Stimulated activated CD8-positive, alpha-beta memory T cell treated with anti-CD3 and anti-CD28 coated beads, Interleukin-7, amount 100 ng/mL, for 24 hours (primary cell): ENCODE measurements around the gene SCIN.
"Not testable (repeated sequence)": the region's sequence is repeated elsewhere in the genome, so short reads cannot be mapped to it uniquely, and the experiment has no call there.

Experiments
- DNase-seq: peaks from one replicate; pipeline ENCODE4 v3.0.0-alpha.2; 2020; ENCODE audit warnings: low read depth

The SCIN gene

DNA sequence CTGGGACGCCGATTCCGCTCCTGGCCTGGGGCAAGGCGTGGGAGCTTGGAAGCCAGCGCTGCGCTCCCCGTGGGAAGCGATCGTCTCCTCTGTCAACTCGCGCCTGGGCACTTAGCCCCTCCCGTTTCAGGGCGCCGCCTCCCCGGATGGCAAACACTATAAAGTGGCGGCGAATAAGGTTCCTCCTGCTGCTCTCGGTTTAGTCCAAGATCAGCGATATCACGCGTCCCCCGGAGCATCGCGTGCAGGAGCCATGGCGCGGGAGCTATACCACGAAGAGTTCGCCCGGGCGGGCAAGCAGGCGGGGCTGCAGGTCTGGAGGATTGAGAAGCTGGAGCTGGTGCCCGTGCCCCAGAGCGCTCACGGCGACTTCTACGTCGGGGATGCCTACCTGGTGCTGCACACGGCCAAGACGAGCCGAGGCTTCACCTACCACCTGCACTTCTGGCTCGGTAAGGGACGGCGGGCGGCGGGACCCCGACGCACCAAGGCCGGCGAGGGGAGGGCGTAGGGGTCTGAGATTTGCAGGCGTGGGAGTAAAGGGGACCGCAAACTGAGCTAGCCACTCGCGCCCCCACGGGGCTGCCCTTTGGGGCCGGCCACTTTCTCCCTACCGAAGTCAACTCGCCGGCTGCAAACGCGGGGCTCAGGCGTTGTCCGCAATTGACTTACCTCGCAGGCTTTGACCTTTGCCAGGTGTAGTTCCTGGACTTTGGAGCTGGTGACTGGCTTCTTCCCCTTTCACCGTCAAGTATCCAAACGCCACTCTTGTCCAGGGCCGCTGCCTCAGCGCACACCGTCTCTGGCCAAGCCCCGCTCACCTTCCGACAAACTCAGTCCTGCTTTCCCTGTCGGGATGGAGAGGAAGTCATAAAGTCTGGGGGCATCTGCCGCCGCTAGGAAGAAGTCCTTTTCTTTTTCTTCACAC lies at the start of gene SCIN:
TSS of gene SCIN (plus strand) at position 187 of the 928 bp plus-strand sequence. CDS start at position 254, 67 bp downstream.
- DNase-seq = no peak

DNA sequence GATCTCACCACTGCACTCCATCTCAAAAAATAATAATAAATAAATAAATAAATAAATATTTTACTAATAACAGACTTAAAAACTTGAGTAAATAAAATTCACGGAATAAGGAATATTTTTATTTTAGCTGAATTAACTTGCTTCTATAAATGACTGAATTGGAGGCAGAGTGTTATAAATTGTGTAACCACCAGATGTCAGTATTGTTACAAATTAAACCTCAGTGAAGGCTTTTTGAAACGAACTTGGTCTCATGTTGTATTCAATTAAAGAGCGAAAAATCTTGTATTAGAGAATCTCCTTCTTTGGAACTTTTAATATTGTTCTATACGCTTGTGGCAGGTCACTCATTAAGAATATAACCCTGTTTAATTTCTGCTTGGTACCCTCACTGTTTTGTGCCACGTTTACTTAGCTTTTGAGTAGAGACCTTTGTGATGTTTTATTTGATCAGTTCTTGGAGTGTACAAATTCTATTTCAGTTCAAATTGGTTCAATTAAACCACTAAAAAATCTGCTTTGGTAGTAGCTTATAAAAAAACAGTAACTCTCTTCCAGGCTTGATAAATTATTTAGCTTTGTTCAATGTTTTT lies 45.6 kb upstream of the SCIN start:
- no peak for DNase-seq

DNA sequence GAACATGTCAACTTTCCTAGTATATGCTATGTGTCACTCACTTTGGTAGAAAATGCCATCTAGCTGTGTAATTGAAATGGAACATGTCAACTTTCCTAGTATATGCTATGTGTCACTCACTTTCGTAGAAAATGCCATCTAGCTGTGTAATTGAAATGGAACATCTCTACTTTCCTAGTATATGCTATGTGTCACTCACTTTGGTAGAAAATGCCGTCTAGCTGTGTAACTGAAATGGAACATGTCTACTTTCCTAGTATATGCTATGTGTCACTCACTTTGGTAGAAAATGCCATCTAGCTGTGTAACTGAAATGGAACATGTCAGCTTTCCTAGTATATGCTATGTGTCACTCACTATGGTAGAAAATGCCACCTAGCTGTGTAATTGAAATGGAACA lies 43.8 kb upstream of the SCIN start:
- DNase-seq = not testable (repeated sequence)

DNA sequence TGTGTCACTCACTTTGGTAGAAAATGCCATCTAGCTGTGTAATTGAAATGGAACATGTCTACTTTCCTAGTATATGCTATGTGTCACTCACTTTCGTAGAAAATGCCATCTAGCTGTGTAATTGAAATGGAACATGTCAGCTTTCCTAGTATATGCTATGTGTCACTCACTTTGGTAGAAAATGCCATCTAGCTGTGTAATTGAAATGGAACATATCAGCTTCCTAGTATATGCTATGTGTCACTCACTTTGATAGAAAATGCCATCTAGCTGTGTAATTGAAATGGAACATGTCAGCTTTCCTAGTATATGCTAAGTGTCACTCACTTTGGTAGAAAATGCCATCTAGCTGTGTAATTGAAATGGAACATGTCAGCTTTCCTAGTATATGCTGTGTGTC lies 42.9 kb upstream of the SCIN start:
- DNase-seq = not testable (repeated sequence)

DNA sequence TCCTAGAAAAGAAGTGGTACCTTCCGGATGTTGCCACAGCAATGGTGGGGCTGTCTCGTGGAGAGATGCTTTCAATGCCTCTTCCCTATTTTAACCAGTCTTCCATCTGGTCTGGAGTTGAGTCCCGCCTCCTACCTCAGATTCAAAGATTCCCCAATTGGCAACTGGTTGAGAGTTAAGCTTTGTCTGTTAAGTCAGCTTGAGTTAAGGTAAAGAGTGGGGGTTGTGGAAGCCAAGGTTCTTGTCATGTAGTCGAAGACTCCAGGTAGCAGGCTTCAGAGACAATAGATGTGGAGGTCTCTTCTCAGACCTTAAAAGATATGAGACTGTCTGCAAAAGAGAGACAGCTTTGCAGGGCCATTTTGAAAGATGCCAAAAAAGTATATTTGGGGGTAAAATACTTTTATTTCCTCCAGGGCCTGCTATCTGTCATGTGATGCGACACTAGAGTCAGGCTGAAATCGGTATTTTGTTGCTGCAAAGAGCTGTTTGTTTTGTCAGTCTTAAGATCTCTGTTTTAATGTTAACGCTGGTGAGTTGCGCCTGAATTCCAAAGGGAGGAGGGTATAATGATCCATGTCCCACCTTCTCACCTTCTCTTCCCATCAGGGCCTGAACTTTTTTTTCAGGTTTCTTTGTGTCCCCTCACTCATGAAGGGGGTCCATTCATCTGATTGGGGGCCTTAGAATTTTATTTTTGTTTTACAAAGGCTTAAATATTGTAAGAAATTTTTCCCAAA lies 40.4 kb upstream of the SCIN start:
- no peak for DNase-seq

DNA sequence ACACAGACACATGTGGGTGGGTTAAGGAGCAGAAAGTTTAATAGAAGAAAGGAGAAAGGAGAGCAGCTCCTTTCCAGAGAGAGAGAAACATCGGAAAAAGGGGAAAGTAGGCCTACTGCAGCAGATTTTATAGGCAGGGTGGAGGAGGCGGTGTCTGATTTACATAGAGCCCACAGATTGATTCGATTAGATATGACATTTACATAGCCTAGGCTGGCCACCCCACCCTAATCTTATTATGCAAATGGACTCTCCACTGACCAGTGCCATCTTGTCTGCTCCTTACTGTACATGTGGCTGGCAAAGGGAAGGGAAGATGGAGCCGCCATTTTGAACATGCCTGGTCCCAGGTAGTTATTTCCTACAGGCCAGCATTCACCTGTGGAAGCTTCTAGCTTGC lies 38.7 kb upstream of the SCIN start:
- no peak for DNase-seq

DNA sequence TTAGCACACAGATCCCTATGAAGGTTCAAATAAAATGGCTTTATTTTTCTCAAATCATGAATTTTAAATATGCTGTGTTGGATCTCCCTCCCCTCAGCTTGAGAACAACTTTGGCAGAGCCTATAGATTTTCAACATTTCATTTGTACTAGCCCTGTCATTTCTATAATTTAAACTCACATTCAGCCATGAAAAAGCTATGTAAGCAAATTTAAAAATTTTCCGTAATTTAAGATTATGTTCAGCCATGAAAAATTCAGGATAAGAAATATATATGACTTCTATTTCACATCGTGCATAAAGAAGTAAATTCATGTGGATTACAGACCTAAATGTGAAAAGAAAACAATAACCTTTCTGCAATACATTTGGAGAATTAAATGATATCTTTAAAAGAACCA lies 36.5 kb upstream of the SCIN start:
- DNase-seq = no peak

DNA sequence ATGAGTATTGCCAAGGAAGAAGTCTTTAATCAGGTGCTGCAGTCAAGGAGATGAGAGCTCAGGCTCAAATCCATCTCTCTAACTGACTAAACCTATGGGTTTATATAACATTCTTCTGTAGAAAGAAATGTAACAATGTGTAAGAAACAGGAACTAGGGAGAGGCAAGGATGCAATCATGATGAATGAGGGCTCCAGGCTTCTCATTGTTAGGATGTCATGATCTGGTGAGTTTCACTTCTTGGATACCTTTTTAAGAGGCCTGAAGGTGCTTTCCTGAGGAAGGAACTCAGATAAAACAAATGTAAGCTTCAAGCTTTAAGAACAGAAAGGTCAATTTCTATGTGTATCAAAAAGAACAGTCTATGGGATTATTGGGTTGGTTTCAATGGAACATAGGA lies 30.8 kb upstream of the SCIN start:
- no peak for DNase-seq

DNA sequence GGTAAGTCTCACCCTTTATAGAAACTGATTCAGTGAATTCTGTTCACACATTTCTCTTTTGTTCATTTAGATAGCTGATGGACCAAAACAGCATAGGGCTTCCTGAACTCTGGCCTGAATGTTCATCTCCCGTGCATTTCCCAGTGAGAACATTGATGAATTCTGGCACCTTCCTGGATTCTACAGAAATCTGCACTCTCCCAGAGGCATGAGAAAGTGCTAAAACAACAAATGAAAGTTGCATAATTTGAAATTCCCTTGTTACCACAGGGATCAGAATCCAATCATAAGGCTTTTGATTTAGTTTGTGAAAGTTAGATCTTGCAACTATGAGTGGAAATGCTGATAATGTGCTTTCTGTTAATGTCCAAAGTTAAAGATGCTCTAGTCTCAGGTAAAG lies 29.7 kb upstream of the SCIN start:
- no peak for DNase-seq

DNA sequence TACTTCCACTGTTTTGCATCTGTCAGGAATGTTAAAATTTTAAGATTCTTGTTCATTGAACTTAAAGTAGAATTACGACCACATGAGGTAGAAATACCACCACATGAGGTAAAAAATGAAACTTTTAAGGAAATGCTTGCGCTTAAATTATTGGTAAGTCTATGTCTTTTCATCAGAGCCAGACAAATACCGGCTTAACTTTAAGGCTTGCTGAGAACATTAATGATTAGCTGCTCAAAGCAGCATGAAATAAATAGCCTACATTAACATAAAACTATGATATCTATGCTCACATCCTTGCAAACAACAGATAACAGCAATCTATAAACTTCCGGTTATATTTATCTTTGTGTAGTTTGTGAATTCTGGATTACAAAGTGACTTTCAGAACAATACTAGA lies 26.9 kb upstream of the SCIN start:
- DNase-seq = no peak

DNA sequence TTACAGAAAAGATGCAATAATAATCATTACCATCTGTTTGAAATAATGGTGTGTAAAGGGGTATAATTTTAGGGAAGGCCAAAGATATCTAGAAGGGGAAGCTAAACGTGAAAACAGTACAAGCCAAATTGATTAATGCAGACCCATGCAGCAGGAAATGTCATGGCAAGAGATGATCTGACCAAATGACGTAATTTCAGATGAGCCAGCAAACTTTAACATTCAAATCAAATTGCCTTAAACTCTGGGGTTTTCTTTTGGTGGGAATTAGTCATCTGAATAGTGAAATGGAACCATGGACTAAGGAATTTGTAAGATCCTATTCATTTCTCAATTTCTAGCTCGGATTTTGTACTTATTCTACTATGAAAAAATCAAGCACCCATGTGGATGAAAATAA lies 21.4 kb upstream of the SCIN start:
- no peak for DNase-seq

DNA sequence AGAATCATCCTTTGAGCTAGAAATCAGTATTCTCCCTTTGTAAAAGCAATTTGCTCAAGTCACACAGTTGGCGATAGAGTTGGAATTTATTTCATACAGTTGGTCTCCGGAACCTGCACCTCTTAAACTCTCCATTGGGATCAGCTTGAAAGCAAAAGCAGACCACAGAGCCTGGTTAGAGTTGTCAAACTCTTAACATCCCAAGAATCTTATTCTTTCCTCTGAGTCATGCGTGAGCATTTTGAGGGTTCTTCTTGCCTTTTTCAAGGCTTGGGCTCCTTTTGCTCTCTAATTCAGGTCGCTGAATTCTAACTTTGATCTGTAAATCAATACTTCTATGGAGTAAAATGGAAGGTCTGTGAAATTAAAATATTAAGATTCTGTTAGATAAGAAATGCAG lies 19.6 kb upstream of the SCIN start:
- DNase-seq = no peak

DNA sequence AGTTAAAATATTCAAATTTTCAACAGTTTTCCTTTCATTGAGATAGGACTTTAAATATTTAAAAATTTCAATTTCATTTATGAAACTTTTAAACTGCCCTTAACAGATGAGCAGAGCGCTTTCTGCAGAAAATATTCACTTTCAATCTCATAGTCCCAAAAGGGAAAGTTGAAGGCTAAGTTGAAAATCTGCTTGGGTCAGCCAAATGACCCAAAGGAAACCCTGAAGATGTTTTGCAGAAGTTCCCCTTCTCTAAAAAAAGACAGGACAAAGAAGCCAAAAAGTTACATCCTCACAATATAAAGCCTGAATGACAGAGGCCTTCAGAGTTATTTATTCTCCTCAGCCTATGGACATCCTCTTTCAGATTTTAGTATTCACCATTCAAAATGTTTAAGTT lies 17.6 kb upstream of the SCIN start:
- DNase-seq = no peak

DNA sequence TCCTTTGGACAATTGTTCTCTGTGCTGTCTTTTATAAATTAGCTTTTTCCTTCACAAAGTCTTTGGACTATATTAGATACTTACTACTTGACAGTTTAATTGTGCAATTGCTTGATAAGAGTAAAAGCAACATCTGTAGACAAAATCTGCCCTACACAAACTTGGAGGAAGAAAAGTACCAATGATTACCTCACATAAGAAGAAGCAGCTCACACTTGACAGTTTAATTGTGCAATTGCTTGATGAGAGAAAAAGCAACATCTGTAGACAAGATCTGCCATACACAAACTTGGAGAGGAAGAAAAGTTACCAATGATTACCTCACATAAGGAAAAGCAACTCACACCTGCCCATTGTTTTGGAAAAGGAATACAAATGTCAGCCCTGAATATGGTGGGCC lies 17.1 kb upstream of the SCIN start:
- DNase-seq = no peak

DNA sequence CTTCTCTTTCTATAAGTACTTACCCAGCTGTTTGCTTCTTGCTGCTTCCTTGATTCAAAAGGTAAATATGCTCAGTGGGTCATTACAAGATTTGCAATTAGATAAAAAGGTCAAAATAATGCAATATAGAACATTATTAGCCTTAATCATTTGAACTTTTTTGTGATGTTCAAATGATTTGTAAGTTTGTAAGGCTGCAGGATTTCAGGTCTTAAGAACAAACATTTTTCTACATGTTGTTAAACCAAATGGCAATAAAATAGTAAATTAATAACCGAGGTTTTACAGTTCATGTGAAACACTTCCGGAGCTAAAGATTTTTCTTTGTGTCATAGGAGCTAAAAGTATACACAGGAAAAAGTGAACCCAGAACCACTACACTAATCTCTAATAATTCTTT lies 16.2 kb upstream of the SCIN start:
- DNase-seq = no peak

DNA sequence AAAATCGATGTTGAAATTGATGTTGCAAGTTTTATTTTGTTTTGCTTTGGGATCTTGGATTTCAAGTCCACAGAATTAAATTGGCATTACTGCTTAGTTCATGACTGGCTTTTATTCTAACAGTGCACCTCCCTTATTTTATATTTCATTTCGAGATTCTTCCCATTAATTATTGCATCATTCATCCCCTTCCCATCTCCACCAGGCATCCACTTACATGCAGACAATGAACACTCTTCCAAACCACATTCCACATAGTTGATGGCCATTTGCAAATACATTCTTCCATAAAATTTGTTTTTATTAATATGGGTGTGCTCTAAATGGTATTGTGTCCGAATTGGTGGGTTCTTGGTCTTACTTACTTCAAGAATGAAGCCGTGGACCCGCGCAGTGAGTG lies 15.6 kb upstream of the SCIN start:
- DNase-seq = no peak

DNA sequence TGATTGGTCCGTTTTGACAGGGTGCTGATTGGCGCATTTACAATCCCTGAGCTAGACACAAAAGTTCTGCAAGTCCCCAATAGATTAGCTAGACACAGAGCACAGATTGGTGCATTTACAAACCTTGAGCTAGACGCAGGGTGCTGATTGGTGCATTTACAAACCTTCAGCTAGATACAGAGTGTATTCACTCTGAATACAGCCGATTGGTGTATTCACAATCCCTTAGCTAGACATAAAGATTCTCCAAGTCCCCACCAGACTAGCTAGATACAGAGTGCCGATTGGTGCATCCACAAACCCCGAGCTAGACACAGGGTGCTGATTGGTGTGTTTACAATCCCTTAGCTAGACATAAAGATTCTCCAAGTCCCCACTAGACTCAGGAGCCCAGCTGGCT lies 14.8 kb upstream of the SCIN start:
- not testable (repeated sequence) for DNase-seq

DNA sequence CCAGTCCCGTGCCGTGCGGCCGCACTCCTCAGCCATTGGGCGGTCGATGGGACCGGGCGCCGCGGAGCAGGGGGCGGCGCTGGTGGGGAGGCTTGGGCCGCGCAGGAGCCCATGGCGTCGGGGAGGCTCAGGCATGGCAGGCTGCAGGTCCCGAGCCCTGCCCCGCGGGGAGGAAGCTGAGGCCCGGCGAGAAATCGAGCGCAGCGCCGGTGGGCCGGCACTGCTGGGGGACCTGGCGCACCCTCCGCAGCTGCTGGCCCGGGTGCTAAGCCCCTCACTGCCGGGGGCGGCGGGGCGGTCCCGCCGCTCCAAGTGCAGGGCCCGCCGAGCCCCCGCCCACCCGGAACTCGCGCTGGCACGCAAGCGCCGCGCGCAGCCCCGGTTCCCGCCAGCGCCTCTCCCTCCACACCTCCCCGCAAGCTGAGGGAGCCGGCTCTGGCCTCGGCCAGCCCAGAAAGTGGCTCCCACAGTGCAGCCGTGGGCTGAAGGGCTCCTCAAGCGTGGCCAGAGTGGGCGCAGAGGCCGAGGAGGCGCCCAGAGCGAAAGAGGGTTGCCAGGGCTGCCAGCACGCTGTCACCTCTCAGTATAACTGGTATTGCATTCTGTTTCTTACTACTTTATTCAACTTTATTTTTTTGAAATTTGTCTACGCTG lies 14.3 kb upstream of the SCIN start:
- not testable (repeated sequence) for DNase-seq

DNA sequence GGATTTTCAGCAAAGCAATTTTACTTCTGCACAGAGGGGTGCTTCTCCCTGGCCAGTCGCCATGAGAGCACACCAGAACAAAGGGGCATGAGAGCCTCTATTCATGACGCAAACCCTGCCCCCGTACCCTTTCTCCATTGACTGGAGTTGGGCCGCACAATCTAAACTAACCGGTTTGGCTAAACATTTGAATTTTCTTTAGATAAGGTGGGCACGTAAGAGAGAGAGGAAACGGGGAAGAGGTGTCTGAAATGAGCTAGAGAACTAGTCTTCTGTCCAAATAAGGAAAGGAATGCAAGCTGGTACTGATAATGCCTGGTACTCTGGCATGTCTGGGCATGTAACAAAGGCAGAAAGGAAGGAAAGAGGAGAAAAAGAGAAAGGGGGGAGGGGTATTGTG lies 13.2 kb upstream of the SCIN start:
- no peak for DNase-seq

DNA sequence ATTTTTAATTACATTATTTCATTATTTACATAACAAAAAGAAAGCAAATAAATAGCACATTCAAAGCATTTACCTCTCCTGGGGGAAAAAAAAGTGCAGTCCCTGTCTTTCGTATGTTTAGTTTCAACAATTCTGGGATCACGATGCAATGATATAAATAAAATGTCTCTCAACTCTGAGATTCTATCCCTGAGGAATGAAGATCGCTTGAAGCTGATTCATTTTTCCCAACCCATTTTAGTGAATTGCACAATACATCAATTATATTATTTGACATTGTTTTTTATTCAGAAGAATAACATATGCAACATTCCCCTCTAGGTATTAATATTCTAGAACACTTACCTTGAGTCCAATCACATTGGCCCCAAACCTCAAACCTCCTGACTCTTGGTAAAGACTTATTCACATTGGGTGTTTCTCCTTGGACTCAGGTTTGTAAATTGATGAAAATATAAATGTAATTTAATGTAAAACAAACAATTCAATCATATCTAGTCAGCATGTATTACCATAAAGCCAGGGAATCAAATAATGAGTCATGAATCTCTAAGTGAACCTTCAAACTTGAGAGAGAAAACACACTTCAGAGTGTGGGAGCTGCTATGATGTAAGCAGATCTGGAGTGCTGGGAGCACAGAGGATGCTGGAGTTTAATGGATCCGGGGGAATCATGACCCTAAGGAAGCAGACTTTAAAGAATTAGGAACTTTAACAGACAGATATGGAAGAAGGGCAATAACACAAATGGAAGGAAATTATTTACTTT lies 5.3 kb upstream of the SCIN start:
- no peak for DNase-seq

DNA sequence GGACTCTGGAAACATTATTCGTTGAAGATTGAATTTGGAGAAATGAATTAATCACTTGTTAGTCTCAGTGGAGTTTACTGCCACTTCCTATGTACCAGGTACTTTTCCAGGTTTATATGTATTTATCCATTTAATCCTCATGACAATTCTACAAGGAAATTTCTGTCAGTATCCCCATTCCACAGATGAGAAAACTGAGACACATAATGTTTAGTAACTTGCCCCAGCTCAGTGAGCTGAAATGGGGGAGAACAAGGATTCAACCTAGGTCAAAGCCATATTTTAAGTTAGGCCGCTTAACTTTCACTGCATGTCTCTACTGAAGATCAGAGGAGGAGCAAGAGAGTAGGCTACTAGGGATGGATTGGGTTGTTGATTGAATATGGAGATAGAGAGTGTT lies 4.6 kb upstream of the SCIN start:
- no peak for DNase-seq

DNA sequence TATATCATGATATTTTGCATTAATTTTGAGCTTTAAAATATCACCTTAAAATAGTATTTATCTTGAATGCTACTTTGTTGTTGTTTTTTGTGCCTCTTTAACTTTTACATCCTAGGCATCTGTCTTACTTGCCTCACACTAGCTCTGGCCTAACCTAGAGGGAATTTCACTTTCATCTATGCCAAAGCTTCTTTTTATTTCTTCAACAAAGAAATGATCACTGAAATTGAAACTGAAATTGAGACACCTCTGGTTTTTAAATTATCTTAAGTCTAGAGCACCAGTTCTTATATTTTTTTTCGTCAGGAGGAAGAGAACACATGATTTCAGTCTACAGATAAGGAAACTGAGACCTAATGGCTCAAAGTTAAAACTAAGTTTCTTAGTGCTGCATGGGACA lies 3.5 kb upstream of the SCIN start:
- DNase-seq = no peak
